Glomerular endothelial cell (primary cell): ENCODE data around the gene DGUOK. TPM values are rescaled to one million over a fixed set of nuclear protein-coding genes. Genes with fewer than 3 reads are reported as not detected.
"Not testable (repeated sequence)": the region's sequence is repeated elsewhere in the genome, so short reads cannot be mapped to it uniquely, and the experiment has no call there.

Source experiments
- DNase-seq: peaks from one replicate; pipeline ENCODE4 v3.0.0-alpha.2; 2011; ENCODE audit warnings: low read depth, low spot score; ENCODE audit errors: extremely low read depth
- total RNA-seq: library from RNA; depleted of rRNA; stranded (reverse); fragments of >200 nt; gene quantifications from 2 replicates; pipeline ENCODE4 v1.2.3, GENCODE V29; 2015

DGUOK gene
- total RNA-seq, 1 donor from 2014 or later = 63.0 TPM

DNA sequence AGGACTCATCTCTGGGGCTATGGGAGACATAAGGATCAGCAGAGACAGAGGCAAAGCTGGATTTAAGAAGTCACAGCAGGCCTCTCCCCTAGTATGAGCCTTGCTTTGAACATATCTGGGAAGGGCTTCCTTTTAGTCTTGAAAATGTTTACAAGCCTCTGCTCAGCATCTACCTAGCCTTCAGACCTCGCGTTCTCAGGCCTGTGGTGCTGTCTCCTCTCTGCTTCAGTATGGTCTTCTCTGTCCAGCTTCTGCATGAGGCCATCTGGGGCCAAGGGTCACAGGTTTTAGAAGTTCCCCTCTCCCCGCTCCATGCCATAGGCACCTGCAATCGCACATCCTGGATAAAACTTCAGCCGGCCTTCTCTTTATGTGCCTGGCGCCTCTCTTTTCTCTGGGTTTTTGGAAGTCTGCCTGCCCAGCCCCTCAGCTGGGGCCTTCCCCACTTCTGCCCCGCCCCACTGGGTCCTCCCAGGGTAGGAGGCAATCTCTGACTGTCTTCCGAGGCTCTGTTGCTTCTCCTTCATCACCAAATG lies 26.8 kb upstream of the DGUOK start:
- DNase-seq = no peak

DNA sequence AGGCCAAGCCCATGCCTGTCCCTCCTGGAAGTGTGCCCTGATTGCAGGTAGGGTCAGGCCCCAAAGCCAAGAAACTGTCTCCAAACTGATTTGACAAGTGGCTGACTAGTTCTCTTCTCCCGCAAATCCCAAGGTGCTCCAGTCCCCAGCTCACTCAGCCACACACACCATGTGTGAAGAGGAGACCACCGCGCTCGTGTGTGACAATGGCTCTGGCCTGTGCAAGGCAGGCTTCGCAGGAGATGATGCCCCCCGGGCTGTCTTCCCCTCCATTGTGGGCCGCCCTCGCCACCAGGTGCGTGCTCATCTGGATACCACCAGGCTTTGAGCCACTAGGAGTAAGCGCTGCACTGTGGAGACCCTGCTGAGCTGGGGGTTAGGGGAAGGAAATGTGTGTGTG lies 25.5 kb upstream of the DGUOK start:
- DNase-seq = no peak

DNA sequence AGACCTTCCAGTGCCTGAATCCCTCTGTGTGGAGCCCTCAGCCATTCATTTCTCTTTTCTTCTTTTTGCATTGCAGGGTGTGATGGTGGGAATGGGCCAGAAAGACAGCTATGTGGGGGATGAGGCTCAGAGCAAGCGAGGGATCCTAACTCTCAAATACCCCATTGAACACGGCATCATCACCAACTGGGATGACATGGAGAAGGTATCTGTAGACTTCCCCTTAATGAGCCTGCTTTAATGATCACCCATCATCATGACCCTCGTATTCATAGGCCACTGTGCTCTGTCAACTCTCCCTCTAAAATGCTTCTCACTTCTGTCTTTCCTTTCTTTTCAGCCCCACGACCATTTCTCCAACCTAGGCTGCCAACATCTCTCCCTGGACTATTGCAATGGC lies 24.4 kb upstream of the DGUOK start:
- DNase-seq = no peak

DNA sequence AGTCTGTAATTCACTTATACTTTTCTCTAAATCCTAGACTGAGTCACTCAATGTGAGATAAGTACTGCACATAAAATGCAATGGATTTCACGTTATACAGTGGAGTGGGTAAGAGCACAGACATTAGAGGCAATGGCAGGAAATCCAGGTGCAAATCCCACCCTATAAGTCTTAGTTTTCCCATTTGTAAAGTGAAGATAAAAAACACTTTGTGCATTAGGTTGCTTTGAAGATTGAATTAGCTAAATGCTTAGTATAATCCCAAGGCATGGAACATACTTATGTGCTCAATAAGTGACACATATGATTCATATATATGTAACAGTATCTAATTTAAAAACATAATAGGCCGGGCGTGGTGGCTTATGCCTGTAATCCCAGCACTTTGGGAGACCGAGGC lies 23.4 kb upstream of the DGUOK start:
- no peak for DNase-seq

DNA sequence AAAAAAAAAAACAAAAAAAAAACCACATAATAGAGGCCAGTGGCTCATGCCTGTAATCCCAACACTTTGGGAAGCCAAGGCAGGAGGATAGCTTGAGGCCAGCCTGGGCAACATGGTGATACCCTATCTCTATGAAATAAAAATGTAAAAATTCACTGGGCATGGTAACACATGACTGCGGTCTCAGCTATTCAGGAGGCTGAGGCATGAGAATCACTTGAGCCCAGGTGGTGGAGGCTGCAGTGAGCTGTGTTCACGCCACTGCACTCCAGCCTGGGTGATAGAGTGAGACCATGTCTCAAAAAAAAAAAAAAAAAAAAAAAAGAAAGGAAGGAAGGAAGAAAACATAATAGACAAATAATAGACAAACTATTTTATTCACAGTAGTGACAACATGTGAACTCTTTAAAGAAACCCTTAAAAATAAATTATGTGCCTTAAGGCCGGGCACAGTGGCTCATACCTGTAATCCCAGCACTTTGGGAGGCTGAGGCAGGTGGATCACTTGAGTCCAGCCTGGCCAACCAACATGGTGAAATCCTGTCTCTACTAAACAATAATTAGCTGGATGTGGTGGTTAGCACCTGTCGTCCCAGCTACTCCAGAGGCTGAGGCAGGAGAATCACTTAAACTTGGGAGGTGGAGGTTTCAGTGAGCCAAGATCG lies 22.6 kb upstream of the DGUOK start:
- not testable (repeated sequence) for DNase-seq

DNA sequence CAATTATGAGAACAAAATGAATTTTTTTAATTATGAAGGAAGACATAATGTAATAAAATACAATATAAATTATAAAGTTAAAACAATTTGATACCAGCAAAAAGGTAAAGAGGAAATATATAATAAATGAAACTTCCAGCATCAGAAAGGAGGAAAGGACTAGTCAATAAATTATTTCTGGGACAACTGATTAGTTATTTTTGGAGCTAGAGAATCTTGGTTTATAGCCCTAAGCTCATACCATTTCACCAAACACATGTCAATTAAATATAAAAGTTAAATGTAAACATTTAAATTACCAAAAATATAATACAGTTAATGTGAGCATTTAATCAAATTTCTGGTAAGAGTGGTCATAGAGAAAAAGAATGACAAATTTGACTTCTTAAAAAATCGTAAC lies 21.7 kb upstream of the DGUOK start:
- DNase-seq = no peak

DNA sequence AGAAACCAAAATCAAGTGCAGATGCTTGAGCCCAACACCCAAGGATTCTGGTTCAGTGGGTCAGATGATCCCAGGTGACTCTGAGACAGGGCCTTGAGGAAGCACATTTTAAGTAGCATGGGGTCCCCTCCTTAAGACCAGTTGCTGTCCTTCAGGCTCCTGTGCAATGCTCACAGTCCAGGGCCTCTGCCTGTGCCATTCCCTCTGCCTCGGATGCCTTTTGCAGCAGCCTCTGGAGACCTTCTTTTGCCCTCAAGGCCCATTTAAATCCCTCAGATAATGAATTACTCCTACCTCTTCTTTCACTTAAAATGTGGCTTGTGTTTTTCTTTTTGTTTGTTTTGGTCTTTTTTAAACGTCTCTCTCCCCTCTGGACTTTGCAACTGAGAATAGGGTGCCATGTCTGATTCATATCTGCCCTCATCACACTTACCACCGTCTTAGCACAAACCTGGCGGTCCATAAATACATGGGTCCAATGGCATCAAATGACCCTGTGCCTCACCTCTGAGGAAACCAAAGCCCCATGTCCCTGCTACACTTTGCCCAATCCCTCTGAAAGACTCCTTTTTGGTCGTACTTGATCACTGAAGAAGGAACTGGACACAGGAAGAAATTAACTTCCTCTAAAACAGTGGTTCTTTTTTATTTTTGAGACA lies 19.7 kb upstream of the DGUOK start:
- no peak for DNase-seq

DNA sequence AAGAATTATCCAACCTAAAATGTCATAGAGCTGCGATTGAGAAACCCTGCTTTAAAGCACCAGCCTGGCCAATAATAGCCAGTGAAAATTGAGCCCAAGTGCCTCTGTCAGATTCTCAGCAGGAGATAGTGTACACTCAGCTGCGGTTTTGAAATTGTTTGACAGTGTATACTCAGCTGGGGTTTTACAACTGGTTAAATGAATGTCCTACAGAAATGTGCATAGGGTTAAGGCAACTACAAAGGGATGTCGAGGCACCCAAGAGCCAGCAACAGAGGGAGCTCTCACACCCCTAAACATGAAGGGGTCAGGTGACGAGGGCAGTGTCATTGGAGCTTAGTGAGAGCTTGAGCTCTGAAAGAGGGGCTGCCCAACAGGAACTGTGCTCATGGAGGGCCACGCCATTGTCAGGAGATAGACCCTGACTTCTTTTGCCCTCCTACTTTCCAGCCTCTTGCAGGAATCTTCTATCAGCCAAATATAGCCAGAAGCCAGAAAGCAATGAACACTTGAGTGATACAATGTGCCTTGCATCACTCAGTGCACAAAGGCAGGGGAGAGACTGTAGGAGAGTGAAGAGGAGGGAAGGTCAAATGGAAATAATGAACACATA lies 18.7 kb upstream of the DGUOK start:
- DNase-seq = no peak

DNA sequence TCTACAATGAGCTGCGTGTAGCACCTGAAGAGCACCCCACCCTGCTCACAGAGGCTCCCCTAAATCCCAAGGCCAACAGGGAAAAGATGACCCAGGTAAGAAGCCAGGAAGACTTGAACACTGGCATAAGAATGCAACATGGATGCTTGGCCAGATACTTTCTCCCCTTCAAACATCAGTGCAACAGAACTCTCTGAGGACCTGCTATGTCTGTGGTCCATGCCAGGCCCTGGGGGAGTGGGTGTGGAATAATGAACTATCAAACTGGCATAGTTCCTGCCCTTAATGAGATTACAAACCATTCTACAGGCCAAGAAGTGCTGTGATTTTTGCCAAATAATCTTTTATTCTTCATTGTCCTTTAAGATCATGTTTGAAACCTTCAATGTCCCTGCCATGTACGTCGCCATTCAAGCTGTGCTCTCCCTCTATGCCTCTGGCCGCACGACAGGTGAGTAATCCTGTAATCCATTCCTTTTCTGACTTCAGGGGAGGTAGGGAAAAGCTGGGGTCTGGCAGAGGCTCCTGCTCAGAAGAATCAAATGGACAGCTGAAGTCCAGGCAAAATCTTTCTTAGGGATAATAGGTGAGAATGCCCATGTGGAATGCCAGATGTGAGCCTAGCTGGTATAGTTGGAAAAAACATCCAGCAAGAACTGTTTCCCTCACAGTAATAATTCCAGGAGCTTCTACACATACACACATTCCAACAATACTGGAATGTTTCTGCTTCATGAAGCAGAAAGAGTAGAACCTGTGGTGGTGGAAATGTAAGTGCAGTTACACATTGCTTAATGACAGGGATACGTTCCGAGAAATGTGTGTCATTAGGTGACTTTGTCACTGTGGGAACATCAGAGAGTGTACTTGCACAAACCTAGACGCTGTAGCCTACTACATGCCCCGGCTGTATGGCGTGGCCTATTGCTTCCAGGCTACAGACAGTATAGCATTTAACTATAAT lies 17.7 kb upstream of the DGUOK start:
- no peak for DNase-seq

DNA sequence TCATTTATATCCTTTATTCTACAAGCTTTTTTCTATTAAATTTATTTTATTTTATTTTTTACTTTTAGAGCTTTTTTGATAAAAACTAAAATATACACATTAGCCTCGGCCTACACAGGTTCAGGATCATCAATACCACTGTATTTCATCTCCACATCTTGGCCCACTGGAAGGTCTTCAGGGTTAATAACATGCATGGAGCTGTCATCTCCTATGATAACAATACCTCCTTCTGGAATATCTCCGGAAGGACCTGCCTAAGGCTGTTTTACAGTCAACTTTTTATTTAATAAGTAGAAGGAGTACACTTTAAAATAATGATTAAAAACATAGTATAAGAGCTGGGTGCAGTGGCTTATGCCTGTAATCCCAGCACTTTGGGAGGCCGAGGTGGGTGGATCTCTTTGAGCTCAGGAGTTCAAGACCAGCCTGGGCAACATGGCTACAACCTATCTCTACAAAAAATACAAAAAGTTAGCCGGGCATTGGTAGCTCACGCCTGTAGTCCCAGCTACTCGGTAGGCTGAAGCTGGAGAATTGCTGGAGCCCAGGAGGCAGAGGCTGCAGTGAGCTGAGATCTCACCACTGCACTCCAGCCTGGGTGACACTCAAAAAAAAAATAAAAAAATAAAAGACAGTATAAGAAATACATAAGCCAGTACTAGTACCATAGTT lies 15.7 kb upstream of the DGUOK start:
- no peak for DNase-seq

DNA sequence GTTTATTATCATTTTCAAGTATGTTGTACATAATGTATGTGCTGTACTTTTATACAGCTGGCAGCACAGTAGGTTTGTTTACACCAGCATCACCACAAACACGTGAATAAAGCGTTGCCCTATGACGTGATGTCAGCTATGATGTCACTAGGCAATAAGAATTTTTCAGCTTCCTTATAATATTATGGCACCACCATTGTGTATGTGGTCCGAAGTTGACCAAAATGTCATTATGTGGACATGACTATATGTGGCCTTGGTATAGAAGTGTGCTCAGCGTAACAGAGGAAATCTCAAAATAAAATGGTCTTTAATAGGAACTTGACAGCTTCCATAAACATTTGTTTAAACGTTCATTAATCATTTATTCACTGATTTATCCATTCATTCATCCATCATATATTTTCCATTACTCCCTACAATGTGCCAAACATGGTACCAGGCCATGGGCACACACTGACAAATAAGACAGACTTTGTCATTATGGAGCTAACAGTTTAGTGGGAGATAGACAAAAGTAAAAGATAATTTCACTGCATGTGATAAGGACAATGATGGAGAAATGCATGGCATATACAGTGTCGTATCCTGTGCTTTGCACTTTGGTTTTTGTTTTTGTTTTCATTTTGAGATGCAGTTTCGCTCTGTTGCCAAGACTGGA lies 15.0 kb upstream of the DGUOK start:
- no peak for DNase-seq

DNA sequence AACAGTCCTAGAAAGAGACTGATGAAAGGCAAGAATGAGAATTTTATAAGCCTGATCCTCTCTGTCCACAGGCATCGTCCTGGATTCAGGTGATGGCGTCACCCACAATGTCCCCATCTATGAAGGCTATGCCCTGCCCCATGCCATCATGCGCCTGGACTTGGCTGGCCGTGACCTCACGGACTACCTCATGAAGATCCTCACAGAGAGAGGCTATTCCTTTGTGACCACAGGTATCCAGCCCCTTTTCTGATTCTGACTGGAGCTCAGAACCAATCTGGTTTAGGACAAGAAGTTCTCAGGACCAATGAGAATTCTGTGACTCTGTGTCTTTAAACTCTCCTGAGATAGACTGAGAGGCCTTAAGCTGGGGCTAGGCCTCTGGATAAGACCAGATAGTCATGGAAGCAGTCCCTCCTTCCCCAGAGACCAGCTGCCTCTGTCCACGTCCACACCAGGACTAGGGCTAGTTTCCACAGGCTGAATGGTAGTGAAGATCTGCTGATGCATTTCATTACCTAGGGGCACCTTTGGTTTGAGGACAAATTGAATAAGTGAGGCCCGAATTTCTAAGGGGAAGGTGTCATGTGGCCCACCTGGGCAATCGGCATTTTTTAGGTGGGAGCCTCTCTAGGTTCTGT lies 13.1 kb upstream of the DGUOK start:
- no peak for DNase-seq

DNA sequence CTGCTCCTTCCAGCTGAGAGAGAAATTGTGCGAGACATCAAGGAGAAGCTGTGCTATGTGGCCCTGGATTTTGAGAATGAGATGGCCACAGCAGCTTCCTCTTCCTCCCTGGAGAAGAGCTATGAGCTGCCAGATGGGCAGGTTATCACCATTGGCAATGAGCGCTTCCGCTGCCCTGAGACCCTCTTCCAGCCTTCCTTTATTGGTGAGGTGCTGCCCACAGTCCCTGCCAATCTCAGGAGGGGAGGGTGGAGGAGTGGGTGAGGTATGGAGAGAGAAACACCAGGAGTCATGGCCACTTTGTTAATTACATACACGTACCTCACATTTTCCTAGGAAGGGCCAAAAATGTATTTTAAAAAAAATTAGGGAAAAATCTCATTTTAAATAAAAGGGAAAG lies 12.0 kb upstream of the DGUOK start:
- DNase-seq = no peak

DNA sequence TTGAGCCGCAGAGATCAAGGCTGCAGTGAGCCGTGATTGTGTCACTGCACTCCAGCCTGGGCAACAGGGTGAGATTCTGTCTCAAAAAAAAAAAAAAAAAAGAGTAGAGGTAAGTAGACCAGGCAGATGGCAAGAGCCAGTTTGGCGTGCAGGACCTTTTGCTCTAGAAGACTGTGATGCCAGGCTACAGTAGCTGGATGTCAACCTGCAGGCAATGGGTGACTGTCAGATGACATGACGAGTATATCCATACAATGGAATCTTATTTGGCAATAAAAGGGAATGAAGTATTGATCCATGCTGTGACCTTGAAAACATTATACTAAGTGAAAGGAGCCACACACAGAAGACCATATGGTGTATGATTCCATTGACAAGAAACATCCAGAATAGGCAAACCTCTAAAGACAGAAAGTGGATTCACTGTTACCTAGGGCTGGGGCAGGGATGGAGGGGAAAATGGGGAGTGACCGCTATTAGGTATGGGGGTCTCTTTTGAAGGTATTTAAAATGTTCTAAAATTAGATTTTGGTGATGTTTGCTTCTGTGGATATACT lies 11.2 kb upstream of the DGUOK start:
- DNase-seq = no peak

DNA sequence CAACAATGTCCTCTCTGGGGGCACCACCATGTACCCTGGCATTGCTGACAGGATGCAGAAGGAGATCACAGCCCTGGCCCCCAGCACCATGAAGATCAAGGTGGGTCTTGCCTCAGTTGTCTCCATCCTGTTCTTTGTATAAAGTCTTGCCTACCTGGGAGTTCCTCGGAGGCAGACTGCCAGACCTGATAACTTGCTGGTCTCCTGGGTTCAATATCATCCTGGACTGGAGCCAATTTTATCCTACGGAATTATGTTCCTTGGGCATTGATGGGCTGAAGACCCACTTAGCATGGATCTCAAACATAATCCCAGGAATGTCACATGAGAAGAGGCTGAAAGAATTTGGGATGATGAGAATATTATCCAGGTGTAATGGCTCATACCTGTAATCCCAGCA lies 10.0 kb upstream of the DGUOK start:
- DNase-seq = no peak

DNA sequence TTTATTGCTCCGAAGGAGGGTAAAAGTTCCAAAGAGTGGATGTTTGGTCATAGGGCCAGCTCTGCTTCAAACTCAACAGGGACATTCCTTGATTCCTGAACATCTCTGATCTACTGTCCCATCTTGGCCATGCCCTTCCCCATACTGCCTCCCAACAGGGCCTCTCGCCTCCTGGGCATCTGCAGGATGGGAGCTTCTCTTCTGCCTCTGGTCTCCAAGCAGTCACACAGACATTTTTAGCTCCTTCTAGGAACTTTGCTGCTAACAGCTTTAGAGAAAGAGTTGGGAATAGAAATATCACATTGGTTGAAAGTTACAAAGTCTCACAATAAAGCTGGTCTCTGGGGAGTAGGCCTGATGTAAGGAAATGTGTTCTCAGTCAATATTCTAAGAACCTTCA lies 9.4 kb upstream of the DGUOK start:
- DNase-seq = no peak

DNA sequence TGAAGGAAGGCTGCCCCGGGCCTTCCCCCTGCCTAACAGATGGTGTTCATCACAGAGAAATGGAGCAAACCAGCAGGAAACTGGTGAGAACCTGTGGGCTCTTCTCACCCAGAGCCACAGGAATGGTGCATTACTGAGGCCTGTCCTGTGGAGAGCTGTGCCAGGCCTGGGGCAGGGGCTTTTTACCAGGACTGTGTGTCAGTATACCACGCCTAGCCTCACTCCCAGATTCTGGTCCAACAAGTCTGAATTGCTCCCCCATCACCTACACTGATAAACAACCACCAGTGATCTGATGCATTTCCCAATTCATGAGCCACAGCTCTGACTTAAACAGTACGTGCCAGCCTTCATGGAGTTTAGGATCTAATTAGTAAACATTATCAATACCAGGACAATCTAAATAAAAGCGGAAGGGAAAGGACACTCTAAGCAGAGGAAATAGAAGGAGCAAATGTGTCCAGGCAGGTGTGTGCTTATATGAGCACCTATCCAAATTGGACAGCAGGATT lies 8.9 kb upstream of the DGUOK start:
- no peak for DNase-seq

DNA sequence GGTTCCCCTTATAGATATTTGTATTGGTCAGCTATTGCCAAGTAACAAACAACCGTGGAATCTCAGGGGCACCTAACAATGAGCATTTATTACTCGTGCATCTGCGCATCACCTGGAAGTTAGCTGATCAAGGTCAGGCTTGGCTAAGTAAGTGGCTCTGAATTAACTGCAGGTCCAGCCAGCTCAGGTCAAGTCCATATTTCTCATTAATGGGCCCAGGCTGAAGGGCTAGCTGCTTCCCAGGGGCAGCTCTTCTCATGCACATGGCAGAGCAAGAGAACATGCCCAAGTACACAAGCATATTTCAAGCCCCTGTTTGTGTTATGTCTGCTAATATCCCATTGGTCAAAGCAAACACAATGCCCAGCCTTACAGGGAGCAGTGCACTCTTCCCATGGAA lies 7.8 kb upstream of the DGUOK start:
- DNase-seq = no peak
